ENCODE data around the gene SLC6A14.

GRCh38 chrX:116493271-116493670 is 56.9 kb downstream of the SLC6A14 start:
- TF ChIP-seq FOXM1 (IDR thresholded peaks at IDR 0.05; ENCODE audit: borderline replicate concordance) (no peak), FOXA1 (IDR thresholded peaks at IDR 0.05) (no peak), ELF4 (IDR thresholded peaks at IDR 0.05) (no peak), SP1 (IDR thresholded peaks at IDR 0.05) (no peak), ZNF384 (IDR thresholded peaks at IDR 0.05) (no peak), HDGF (IDR thresholded peaks at IDR 0.05; ENCODE audit: borderline replicate concordance) (no peak), CTBP1 (IDR thresholded peaks at IDR 0.05; ENCODE audit: borderline replicate concordance) (no peak), TARDBP (IDR thresholded peaks at IDR 0.05) (no peak), PKNOX1 (IDR thresholded peaks at IDR 0.05) (no peak), FOXK2 (IDR thresholded peaks at IDR 0.05) (no peak)
